OCI-M1 (cell line): ENCODE results near the gene DHX58.
A peak's percentile ranks its signal among the peaks of the same experiment; 100 is the strongest.

Experiments used
- DNase-seq: peaks from one replicate; lab custom pipeline; 2025; lab: John Stamatoyannopoulos, UW

DHX58 gene

GRCh38 chr17:42110301-42111264 lies 1.9 kb downstream of the DHX58 start:
- DNase-seq: no peak

- DNase-seq: no peak
Measured at GRCh38 chr17:42109086-42109485, 3.4 kb downstream of the DHX58 start.

DNA sequence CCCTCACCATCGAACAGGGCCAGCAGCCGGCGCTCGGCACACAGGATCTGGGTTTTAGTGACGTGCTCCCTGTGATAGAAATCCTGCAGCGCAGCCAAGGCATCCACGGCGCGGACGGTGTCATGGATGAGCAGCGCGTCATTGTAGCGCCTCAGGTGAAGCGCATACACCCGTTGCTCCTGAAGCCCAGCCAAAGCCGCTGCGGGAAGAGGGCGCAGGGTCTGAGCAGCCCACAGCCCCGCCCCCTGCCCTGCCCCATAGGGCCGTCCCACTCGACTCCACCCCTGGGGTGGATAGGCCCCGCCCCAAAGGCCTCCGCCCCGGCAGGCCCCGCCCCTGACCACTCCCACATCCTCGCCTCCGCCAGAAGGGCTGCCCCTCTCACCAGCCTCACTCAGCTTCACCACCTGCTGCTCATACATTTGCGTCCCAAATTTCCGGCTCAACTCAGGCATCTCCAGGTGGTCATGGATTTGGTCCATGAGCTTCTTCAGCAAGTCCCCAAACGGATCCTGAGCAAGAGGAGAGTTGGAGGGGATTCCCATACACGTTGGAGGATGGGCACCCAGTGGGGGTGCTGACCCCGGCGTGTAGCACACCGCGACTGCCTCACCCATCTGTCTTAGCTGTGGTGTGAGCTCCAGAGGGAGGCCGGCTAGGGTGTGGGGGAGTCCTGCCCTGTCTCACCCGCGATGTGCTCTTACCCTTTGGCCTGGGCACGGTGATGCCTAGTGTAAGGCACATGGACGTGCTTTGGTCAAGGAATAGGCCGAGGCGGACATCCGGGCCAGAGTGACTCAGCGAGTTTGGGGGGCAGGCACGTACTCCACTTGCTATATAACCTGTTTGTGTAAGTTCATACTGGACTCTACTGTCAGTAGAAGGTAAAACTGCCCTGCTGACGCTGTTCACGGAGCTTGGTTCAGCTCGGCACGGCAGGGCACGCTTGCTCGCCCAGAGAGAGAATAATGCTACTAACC lies 4.6 kb downstream of the DHX58 start:
- peak; percentile 91 for DNase-seq

DNA sequence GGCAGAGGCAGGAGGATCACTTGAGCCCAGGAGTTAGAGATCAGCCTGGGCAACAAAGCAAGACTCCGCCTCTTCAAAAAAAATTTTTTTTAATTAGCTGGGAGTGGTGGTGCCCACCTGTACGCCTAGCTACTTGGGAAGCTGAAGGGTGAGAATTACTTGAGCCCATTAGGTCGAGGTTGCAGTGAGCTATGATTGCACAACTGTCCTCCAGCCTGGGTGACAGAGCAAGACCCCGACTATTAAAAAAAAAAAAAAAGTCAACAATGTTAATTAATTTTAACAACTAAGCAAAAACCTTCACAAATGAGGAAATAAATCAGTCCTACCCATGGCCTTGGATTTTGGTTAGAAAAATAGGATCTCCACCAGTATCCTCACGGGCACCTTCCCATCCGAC lies 5.4 kb downstream of the DHX58 start:
- no peak for DNase-seq

DNA sequence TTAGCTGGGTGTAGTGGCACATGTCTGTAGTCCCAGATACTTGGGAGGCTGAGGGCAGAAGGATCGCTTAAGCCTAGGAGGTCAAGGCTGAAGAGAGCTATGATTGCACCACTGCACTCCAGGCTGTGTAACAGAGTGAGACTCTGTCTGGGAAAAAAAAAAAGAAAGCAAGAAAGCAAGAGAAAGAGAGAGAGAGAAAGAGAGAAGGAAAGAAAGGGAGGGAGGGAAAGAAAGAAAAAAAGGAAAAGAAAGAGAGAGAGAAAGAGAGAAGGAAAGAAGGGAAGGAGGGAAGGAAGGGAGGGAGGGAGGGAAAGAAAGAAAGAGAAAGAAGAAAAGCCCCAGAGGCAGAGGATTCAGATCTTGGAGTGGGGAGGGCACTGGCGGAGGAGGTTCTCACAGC lies 6.5 kb downstream of the DHX58 start:
- no peak for DNase-seq

- no peak for DNase-seq
Measured at GRCh38 chr17:42104264-42104663, 8.2 kb downstream of the DHX58 start.

- no peak for DNase-seq
Measured at GRCh38 chr17:42103221-42103954, 9.1 kb downstream of the DHX58 start.

DNA sequence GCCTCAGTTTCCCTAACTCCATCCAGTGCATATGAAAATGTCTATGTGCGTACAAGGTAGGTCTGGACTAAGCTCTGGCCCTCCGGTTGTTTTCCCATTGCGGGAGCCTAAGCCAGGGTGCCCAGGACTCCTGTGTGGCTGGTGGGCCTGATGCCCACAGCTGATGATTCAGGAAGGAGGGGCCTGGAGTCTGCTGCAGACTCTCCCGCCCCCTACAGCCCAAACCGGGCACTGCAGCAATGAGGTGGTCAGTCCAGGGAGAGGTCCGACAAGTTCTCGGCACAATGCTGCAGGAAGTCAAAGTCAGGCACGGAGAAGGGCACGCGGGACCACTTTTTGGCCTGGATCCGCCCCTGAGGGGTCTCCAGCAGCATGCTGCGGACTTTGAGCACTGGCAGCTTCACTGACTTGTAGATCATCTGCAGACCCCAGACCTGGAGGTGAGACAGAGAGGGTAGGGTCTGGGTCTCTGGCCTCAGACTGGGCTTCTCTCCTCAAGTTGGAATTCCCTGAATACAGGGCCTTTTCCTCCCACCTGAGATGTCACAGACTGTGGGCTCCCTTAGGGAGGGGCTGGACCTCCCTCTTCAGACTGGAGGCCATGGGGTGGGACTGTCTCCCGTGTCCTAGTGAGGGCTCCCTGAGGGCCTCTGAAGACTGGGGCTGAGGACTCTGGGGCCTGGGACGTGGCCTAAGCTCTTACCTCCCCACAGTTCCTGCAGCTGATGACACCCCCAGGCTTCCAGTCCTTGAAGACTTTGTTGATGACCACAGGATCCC lies 10.8 kb downstream of the DHX58 start:
- DNase-seq: peak; percentile 85

- DNase-seq: no peak
Measured at GRCh38 chr17:42098730-42099399, 13.6 kb downstream of the DHX58 start.

GRCh38 chr17:42097691-42098631 lies 14.6 kb downstream of the DHX58 start, which contains the start of gene ZNF385C:
Gene ZNF385C (minus strand): TSS chr17:42098473. CDS start chr17:42063056, 35,417 bp downstream.
- DNase-seq: no peak

DNA sequence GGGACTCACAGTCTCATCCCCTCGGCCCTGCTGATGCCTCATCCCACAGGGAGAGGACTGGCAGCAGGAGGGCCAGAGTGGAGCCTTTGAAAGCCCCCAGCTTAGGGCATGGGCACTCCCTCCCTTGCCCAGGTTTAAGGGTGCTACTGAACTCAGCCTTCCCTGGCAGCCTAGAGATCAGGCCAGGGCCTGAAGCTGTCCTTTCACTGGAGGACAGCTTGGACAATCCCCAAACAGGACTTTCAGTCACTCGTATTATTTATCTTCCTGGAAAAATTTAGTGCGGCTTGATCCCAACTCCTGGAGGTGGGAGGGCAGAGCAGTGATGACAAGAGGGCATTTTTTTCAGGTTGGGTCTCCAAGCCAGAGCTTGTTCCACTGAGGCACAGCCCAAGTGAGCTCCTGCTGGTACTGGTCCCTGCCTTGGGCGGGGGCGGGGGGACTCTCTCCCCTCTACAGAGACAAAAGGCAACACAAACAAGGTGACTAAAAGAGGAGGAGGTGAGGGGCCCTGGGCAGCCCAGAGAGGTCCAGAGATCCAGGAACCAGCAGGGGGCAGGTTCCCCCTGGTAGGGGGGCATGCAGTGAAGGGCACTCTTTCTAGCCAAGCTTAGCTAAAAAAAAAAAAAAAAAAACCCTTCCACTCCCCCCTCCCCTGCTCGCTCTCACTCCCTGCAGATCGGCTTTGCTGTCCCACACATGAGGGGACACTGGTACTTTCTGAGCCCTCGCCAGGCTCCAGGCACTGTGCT lies 16.0 kb downstream of the DHX58 start:
- no peak for DNase-seq

DNA sequence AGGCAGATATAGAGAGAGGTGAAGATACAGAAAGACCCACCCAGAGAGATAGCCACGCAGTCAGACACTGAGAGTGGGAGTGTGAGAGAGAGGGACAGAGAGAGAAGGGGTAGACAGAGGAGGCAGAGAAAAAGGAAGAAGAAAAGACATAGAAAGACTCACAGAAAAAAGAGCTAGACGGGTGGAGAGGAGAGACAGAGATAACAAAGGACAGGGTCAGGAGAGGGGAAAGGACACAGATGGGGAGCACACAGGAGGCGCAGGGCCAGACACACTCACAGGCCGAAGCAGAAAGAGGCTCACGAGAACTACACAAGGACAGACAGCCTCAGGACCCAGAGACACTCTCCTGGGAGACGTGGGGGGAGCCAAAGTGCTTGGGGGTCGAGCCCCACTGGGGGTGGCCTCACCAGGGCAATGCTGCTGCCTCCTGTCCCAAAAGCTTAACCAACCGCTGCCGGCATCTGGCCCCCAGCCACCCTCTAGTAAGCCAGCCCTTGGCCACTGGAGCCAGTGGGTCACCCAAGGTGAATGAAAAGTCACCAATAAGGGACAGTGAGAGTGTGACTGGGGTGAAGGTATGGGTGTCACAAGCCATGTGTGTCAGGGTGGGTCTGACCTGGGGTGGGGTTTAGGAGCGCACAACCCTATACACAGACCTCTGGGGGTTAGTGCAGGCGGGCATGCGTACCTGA lies 18.0 kb downstream of the DHX58 start:
- no peak for DNase-seq

GRCh38 chr17:42092939-42093338 lies 19.6 kb downstream of the DHX58 start:
- no peak for DNase-seq

- no peak for DNase-seq
Measured at GRCh38 chr17:42090964-42091790, 21.3 kb downstream of the DHX58 start.

- no peak for DNase-seq
Measured at GRCh38 chr17:42088736-42089135, 23.8 kb downstream of the DHX58 start.

DNA sequence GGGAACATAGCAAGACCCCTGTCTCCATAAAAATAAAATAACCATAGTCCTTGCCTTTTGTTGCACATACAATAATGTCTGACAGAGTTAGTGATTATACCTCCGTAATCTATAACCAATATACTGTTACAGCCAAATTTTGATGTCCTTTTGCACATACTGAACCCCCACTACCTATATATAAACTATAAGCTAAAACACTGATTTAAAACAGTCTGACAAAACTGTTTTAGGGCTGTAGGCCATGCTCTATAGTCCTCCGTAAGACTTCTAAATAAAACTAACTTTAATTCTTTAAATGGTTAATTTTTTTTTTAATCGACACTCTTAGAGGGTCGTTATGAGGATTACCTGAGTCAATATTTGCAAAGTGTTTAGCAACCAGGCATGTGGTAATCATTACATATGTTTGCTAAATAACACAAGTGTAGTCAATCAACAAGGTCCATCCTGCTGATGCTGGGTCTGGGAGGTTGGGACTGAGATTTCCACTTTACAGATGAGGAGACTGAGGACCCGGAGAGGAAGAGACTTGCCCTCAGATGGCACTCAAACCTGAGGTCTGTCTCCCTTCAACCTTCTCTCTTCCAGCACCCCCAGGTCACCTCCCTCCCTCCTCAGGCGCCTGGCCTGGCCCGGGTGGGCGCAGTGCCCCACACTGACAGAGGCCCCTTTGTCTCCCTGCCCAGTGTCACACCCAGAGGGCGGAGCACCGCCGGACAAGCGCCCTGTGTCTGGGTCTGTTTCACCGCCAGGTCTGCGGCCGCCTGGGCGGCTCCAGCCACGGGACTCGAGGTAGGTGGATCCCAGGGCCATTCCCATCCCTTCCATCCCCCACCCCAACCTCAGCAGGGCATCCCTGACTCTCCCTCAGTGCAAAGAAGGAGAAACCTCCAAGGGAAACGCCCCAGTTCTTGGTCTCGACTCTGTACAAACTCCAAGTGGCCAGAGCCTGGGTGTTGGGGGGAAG lies 24.5 kb downstream of the DHX58 start:
- no peak for DNase-seq
